ENCODE results near the gene CRELD2.

Gene CRELD2

DNA sequence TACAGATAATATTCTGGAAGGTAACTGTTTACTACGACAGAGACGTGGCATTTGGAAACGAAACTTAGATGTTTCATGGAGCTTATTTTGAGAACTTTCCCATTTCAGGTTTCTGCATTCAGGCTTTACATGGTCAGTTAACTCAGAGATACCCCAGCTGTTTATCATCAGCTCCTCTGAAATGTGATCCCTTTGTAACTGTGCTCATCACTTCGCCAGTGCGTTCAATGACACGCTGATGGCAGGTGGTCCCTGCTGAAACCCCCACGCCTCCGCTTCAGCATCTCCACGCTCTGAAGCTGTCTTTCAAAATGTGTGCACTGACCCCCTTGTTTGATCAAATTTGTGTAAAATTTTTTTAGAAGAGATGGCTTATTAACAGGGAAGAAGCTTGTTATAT lies 30.7 kb upstream of the CRELD2 start:
- DNase-seq (ENCODE audit: low spot score) = no peak

DNA sequence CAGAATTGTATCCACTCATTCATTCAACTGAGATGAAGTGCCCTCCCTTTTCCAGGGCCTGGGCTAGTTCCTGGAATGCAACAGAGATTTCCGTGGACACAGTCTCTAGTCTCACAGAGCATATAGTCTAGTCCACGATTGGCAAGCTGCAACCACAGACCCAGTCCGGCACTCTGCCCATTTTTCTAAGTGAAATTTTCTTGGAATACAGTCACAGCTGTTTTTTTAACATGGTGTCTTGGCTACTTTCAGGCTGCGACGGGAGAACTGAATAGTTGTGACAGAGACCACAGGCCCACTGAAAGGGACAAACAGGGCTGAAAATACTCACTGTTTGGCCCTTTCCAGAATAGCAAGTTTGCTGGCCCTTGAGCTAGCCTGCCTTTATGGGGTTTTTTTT lies 29.4 kb upstream of the CRELD2 start:
- no peak for DNase-seq (ENCODE audit: low spot score)

DNA sequence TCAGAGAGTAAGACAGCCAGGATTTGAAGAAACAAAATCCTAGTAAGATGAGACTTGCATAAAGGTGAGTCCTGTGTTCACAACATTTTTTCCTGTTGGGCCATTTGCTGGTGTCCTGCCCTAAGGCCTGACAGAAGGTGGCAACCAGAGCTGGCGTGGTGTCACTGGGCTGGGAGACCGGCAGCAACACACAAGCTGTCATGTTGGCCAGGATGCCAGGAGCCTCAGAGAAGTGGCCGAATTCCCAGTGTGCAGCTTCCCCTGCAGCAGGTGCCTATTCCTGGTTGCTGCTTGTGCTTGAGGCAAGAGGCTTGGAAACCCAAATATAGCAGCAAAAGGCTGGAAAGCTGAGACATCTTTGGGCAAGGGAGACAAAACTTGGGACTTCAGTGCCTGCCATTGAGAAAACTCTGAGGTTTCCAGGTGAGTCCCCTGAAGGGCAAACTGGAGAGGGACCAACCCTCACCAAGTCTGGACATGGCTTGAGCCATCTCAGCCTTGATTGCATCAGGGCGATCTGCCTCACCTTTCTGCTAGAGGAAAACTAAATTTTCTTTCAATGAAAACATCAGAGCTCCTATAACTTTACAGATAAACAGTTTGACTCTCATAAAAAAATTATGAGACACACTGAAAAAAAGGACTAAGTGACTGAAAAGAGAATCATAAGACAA lies 26.1 kb upstream of the CRELD2 start:
- DNase-seq (ENCODE audit: low spot score) = no peak

DNA sequence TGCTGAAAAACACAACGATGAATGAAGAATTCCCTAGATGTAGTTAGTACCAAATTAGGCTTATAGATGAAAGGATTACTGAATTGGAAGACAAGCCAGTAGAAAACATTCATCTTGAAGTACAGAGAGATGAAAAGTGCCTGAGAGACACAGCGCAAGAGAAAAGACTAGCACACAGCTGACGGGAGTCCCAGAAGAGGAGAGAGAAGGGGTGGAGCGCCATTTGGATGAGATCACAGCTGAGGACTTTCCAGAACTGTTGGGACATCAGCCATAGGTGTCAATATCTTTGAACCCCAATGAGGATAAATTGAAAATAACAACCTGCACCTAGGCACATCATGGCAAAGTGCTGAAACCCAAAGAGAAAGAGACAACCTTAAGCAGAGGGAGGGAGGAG lies 25.4 kb upstream of the CRELD2 start:
- no peak for DNase-seq (ENCODE audit: low spot score)

DNA sequence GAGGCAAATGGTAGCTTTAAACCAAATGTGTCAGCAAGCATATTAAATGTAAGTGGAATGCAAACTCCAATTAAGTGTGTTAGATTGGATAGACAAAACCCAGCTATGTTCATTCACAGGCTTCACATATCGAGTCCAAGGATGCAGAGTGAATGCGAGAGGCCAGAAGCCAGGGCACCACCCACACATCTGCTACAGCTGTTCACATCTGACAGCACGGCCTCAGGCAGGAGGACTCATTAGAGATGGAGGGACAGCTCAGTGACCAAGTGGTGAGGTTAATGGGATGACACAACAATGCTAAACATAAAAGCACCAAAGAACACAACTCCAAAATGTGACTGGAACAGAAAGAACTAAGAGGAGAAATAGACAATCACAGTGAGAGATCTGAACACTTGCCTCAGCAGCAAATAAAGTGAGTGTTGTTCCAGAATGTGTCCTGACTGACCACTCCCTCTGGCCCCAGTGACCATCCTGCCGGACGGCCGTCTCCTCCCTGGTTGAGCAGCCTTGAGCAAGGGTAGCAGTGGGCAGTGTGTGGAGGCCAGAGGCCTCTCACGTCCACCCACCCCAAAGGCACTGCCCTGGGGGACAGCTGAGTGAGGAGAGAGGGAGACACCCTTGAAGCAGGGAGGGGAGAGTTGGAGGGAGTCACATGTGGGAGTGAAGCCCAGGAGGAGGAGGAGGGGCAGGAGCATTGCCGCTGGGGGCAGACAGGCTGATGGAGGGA lies 23.9 kb upstream of the CRELD2 start:
- no peak for DNase-seq (ENCODE audit: low spot score)

DNA sequence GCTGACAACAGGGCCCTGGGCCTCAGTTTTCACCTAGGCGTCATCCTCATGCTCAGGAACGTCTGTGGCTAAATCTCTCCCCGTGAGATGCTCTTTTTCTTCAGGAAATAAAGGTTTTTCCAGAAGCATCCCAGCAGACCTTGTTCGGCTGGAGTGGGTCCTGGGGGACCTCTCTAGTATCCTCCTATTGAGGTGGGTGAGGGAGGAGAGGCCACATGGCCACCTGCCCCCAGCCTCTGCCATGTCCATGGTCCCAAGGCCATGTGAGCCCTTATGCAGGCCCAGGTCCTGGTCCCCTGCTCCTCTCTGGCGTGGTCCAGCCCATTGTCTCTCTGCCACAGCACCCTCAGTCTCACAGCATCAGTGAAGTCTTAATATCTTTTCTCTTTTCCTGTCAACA lies 22.2 kb upstream of the CRELD2 start:
- no peak for DNase-seq (ENCODE audit: low spot score)

DNA sequence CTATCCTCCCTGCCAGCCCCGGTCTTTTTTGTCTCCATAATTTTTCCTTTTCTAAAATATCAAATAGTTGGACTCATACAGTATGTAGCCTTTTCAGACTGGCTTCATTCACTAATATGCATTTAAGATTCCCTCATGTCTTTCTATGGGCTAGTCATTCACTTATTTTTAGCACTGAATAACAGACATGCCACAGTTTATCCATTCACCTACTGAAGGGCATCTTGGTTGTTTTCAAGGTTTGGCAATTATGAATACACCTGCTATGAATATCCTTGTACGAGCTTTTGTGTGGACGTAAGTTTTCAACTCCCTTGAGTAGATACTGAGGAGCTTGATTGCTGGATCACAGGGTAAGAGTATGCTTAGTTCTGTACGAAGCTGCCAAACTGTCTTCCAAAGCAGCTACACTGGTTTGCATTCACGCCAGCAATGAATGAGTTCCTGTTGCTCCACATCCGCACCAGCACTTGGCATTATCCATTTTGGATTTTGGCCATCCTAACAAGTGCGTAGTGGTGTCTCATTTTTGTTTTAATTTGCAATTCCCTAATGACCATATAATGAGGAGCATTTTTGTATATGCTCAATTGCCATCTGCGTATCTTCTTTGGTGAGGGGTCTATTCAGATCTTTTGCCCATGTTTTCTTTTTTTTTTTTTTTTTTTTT lies 21.3 kb upstream of the CRELD2 start:
- no peak for DNase-seq (ENCODE audit: low spot score)

DNA sequence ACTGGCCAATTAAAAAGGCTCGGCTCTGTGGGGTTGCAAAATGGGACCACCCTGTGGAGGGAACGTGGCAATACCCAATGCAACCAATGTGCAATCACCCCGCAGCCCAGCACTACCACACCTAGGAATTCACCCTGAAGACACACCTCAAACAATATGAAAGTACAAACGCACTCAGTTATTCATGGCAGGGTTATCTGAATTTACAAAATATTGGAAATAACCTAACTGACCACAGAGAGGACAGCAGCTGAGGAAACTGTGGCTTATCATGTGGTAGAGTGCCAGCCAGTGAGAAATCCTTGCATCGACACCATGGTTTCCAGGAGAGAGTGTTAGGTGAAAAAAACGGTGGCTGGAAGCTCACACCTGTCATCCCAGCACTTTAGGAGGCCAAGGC lies 18.9 kb upstream of the CRELD2 start:
- no peak for DNase-seq (ENCODE audit: low spot score)

DNA sequence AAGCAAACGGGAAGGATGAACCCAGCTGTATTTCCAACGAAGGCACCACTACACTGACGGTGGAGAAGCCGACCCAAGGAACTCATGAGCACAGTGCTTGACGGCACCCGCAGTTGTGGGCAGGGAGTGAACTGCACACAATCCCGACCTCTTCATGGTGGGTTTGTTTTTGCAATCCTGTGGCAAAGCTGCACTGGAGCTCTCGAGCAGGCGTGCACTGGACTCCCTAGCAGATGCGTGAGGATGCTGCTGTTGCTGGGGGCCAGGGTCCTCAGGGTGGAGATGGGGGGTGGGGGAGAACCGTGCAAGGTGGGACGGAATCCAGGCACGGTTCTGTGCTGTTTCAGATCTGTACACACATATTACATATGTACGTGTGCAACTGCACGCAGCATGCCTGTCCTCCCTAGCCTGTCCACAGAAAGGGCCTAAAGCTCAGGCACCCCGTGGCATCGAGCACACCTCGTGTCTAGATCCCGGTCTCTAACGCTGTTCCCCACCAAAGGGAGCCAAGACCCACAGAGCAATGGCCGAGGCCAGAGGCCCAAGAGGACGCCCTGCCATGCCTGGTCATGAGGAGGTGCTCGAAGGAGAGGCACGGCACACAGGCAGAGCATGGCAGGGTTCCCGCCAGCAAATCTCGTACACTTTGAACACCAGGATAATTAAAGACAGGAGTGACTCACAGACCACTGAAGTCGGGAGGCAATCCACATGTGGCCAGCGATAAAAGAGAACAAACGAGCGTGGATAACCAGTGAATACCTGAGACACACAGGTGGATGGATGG lies 17.8 kb upstream of the CRELD2 start:
- no peak for DNase-seq (ENCODE audit: low spot score)

DNA sequence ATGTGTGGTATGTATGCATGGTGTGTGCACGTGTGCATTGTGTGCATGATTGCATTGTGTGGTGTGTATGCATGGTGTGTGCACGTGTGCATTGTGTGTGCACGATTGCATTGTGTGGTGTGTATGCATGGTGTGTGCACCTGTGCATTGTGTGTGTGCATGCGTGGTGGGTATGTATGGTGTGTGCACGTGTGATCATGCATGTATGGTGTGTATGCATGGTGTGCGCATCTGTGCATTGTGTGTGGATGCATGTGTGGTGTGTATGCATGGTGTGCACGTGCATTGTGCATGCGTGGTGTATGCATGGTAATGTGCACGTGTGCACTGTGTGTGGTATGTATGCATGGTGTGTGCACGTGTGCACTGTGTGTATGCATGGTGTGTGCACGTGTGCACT lies 17.0 kb upstream of the CRELD2 start:
- DNase-seq (ENCODE audit: low spot score) = no peak

DNA sequence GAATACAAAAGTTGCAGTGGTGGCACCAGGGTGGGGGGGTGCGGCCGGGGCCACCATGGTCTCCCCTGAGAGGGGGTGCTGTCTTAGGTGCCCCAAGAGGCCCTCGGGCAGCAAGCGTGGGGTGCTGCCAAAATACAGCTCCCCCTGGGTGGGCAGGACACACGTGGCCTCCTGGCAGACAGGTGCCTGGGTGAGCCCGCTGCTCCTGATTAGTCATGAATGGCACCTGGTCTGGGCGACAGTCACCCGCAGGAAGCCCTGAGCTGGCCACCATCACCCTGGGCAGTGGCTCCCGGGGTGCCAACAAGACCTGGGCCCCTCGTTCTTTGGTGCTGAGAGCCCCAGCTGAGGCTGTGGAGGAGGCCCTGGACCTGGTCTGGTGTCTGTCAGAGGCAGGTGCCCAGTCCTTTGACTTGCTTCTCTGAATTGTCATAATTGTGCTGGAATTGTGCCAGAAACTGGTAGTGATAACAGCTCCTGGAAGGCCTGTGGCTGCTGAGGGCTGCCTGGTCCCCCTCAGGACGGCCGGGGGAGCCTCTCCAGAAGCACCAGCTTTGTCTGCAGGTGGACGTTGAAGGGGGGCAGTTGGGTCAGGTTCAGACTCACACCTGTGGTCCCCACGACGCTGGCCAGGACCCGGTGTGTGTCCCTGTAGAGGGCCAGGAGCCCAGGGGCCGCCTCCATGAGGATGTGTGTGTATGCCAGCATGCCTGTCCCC lies 15.0 kb upstream of the CRELD2 start:
- DNase-seq (ENCODE audit: low spot score) = no peak

DNA sequence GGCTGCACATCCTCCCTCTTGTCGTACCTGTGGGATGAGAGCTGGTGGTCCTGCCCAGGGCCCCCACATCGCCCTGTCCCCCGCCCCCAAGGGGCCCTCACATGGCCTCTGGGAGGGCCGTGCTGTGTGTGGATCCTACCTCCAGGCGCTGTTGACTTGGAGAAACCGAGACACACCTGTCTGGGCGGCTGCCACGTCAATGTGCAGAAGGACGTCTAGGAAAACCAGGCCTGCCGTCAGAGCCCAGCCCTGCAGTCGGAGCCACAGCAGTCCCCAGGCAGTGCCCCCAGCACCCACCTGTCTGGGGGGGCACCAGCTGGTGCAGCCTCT lies 14.4 kb upstream of the CRELD2 start:
- DNase-seq (ENCODE audit: low spot score) = no peak

DNA sequence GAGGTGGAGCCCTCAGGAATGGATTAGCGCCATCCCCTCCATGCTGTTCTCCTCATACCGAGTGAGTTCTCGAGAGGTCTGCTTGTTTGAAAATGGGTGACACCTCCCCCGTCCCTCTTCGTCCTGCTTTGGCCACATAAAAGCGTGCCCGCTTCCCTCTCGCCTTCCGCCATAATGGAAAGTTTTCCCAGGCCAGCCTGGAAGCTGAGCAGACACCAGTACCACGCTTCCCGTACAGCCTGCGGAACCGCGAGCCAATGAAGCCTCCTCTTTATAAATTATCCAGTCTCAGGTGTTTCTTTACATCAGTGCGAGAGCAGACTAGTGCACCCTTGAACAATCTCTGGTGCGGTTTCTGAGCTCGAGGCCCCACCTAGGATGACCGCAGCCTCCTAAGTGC lies 13.0 kb upstream of the CRELD2 start:
- no peak for DNase-seq (ENCODE audit: low spot score)

DNA sequence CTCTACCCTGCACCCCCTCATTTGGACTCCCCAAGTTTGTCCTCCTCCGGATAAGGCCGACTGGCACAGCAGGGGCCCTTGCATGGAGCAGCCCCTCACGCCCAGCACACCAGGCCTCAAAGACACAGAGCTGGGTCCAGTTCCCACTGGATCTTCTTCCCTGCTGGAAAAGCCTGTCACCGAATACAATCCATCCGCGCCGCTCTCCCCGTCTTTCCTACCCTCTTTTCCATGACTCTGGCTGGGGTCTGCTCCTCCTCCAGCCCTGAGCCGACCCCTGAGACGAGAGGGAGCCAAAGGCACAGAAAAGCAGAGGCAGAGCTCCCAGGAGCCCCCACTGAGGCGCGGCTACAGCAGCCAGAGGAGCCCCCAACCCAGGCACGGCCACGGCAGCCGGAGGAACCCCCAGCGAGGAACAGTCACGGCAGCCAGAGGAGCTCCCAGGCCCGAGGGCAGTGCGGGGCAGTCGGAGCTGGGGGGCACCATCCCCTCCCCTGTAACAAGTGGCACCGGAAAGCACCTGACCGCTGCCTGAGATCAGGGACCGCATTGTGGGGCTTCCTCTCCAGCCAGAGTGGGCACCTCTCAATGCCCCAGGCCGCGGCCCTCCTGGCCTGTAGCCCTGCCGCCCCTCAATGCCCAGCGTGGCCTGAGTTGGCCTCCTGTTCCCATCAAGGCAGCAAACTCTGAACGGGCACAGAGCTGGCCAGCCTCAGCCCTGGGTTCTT lies 12.2 kb upstream of the CRELD2 start:
- no peak for DNase-seq (ENCODE audit: low spot score)

DNA sequence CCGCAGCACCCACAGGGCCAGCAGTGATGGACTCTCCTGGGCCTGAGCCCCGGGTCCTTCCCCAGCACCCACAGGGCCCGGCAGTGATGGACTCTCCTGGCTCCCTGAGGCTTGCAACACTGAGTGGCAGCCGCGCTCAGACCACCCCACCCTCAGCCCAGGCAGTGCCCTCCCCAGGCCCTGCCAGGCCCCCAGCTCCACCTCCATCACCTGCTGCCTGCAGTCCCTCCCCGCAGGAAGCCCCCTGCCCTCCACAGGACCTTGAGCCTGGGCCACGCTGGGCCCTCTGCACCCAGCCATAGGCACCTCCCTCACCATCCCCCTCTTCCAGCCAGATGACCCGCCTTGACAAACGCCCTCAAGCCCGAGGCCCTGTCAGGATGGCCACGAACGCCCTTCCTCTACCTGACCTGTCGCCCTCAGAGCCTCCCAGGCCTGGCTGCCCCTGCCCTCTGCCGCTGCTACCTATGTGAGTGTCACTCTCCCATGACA lies 11.6 kb upstream of the CRELD2 start:
- DNase-seq (ENCODE audit: low spot score) = no peak

DNA sequence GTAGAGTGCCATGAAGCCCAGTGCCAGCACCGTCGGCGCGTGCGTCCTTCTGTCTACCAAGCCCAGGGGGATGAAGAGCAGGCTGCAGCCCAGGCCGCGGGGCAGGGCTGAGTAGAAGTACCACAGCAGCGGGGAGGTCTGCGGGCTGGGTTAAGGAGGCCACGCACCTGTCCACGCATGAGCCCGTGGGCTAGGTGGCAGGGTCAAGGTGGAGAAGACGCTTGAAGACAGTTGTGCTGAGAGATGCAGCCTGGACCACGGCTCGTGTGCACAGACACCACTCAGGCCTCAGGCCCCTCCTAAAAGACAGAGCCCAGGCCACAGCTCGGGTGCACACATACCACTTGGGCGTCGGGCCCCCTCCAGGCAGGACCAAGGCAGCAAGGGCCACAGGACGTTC lies 10.6 kb upstream of the CRELD2 start:
- no peak for DNase-seq (ENCODE audit: low spot score)

DNA sequence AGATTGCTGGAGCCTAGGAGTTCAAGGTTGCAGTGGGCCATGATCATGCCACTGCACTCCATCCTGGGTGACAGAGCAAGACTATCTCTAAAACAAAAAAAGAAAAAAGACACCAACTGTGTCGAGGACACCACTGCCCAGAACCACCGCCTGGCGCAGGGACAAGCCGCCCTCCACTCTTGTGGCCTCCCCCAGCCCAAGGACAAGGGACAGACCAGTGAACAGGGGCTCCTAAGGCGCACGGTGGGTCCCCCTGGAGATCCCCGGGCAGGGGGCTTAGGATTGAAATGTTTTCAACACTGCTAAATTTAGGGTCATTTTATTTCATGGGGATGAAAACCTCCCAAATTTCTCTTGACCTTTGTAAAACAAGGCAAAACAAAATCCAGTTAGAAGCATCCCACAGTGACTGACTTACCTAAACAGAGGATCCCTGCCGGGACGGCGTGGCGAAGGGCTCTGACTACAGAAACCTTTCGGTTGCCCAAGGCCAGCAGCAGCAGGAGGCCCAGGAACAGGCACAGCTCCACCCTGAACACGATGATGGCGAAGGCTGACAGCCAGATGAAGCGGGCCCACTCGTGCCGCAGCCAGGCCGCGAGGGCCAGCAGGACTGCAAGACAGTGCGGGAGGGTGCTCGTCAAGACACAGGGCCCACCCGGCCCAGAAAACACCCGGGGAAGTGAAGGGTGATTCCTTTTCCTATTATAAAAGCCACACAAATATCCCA lies 8.8 kb upstream of the CRELD2 start:
- DNase-seq (ENCODE audit: low spot score) = no peak

DNA sequence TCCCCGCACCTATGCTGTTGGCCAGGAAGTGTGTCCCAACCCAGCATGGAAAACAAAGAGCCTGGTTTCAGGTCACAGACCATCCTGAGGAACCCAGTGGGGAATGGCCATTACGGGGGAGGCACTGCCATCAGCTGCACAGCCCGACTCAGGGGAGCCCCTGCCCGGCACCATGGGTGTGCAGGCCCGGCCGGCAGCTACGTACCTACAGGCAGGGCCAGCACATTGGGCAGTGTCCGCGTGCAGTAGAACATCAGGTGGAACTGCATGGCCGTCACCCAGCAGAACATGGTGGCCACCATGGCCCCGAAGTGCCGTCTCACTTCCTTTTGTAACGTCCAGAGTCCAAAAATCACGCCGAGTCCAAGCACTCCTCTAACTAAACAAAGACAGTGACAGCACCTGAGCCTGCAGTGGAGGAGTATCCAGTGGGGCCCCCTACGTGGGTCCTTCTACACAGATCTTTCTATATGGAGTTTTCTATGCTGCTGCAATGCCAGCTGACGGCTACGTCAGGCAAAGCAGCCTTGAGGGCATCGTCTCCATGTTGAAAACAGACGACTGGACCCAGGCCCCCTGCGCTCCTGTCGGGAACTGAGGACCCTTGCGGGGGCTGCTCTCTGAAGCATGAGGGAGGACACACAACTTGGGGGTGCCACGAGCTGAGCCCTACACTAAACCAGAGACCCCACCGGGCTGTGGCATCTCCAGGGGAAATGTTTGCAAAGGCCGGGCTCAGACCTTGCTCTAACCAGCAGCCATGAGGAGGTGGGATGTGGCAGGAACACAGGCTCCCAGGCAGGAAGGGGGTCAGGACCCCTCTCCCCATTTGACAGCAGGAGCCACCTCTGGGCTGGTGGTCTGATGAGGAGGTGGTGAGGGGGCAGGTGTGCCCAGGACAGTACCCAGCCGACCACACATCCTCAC lies 7.9 kb upstream of the CRELD2 start:
- no peak for DNase-seq (ENCODE audit: low spot score)

DNA sequence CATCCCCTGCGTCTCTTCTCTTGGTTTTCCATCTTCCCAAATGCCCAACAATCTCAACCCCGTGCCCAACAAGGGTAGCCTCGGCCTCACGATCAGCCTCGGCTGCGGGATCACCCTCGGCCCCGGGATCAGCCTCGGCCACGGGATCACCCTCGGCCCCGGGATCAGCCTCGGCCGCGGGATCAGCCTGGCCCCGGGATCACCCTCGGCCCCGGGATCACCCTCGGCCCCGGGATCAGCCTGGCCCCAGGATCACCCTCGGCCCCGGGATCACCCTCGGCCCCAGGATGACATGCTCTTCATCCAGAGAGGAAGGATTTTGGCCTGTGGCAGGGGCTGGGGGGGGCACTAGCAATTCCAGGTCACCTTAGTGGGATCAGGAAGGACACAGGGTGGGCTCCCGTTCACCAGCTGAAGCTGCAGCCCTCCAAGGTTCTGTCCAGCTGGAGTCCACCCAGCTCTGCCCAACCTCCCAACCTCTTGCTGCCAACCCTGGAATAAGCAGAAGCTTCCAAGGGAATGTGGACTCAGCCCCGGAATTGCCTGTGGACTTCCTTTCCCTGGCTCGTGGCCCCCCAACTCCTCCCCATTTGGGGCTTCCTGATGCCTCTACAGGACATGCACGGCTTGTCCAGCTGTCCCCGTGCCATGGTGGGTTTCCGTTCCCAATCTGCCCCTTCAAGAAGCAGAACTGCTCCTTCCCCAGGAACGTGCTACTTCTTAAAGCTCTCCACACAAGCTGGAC lies 6.4 kb upstream of the CRELD2 start:
- DNase-seq (ENCODE audit: low spot score) = no peak

Measured in hepatic stellate cell (primary cell).